ENCODE results near the gene TNS3.

Gene TNS3

DNA sequence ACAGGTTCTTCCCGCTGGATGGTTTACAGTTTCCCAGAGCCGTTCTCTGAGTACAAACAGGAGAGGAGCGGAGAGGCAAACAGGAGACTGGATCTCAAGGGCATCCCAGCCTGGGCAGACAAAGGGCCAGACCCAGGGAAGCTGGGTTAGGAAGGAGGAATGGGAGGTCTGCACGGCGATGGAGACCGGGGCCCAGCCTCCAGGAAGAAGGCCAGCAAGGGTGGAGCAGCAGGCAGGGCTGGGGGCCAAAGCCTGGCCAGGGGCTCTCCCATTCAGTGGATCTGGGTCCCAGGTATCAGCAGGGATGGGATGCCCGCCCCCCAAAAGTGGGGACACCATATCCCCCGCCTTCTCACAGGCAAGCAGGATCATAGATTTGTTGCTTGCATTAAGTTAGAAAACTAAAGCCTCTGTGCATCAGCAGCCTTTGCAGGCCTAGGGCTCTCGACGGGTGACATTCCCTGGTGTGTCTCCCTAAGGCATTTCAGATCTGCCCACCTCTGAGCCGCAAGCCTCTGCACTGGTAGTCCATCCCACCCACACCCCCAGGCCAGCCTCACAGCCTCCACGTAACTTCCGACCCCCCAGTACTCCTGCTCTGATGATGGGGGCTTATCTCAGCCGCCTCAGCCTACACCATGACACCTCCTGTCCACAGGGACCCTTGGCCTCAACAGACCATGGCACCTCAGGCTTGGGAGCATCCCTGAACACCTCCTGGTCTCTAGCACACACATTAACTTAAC is 59.9 kb downstream of the TNS3 start:
- no peak for DNase-seq (ENCODE audit: low read depth)

DNA sequence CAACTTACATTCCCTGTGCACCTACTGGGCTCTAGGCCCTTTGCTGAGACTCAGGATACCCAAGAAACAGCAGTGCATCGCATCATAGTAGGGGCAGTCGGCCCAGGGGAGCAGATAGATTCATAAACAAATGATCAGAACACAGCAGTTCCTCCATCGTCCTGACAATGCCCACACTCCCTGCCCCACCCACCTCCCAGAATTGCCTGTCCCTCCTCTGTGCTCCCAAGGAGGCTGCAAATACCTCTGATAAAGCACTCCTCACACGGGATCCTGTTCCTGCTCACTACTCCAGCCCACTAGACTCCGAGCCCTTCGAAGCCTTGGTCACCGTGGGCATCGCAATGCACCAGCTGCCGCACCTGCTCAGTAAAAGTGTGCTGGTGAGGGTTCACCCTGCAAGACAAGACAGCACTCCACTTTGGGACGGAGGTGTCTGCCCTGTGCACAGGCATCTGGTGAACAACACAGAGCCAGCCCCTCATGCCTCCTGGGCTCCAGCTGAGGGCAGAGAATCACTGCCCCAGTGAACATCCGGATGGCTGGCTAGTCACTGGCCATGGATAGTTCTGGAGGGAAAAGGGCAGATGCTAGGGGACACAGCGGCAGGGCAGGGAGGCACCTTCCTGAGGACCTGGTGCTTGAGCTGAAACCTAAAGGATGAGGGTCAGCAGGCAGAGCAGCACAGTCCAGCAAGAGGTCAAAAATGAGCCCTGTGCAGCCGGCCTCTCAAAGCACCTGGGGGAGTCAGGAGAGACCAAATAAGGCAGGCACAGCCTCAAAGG is 60.7 kb downstream of the TNS3 start:
- no peak for DNase-seq (ENCODE audit: low read depth)

DNA sequence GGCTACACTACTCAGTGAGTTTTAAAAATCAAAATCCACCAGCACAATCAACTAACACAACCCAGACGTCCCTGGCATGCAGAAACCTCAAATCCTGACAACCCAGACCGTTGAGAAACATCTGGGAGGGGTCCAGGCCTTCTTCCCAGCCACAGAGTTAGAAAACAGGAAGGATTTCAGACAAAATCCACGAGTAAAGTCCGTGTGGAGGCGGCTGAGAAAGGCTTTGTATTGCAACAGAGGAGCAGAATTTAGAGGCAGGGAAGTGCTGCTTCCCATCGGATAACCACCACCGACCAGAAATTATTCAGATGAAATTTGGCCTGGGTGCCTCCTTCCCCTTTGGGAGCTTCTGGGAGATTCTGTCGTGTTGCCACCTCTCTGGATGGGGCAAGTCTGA is 61.5 kb downstream of the TNS3 start:
- DNase-seq (ENCODE audit: low read depth), result no peak

DNA sequence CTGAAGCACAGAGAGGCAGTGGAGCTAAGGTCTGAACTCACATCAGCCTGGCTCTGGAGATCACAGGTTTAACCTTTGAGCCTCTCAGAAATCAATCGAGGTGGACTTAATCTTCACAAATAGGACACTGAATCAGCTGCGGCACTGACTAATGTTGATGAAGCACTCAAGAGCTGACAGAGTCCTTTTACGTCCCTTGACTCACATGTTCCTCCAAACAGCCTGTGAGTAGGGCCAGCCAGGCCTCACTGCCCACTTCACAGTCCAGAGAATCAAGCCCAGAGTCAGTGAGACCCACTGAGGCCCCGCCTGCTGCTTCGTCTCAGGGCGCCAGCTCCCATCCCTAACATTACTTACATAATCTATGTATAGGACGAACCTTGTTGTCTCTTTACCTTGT is 63.1 kb downstream of the TNS3 start:
- peak; percentile 74 for DNase-seq (ENCODE audit: low read depth)

DNA sequence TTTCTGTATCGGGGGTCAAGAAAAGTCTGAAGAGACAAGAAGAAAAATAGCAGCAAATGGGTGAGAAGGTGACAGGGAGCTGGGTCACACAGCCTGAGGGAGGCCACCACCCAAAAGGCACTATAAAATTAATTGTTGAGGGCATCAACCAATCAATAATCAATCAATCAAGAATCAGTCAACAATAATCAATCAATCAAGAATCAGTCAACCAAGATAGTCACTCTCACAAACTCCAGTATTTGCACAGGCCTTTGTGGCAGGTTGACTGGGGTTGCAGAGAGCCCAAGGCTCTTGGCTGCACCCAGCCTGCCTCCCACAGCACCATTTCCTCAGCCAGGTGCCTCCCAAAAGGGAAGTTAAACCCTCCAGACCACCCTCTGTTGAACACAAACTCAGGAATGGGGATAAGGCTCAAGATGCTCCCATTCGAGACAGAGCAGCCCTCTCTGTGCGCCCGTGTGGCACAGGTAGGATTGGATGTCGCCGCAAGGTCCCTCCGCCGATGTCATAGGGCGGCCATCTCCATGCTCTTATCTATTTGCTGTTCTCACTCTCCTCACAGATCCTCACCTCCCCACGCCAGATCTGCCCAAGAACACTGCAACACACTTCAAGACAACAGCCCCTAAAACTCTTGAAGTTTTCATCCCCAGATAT is 64.0 kb downstream of the TNS3 start:
- DNase-seq (ENCODE audit: low read depth), result no peak

DNA sequence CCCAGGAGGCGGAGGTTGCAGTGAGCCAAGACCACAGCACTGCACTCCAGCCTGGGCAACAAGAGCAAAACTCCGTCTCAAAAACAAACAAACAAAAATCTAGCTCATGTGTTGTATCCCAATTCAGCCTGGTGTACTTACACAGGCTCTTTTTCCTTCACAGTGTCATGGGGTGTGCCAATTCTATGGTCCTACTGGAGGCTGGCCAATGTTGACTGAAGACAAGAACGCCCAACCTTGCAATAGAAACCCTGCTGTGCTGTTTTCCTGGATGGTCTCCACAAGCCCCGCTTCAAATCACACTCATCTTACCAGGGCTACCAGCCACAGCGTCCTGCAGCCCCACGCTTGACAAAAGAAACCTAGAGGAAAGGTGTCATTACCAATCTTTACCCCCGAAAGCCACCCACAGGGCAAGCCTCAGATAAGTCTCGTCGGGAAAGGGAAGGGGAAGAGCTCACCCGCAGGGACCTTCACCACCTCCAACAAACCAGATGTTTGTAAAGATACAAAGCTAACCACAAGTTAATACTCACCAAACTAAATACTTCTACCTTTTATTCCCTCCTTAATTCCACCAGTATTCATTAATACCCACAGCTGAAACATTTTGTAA is 64.8 kb downstream of the TNS3 start:
- DNase-seq (ENCODE audit: low read depth), result no peak

GRCh38 chr7:47516386-47516785 is 65.5 kb downstream of the TNS3 start:
- no peak for DNase-seq (ENCODE audit: low read depth)

- no peak for DNase-seq (ENCODE audit: low read depth)
These were observed 66.5 kb downstream of the TNS3 start for GRCh38 chr7:47515305-47515834.

DNA sequence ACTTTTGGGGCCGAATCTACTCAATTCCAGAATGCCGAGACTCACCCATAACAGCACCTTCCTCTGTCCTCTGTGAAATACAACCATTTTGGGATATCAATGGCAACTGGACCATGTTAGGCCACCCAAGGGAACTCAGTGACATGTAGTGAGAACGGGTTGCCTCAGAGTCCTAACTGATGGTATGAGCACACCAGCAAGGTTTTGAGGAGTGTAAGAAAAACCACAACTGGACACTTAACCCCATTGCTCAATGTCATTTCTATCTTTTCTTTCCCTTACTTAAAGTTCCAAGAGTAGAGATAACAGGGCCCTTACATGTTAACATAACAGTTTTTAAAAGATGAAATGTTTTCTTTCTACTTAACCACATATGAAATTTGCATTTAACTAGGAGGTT is 67.1 kb downstream of the TNS3 start:
- DNase-seq (ENCODE audit: low read depth), result no peak

DNA sequence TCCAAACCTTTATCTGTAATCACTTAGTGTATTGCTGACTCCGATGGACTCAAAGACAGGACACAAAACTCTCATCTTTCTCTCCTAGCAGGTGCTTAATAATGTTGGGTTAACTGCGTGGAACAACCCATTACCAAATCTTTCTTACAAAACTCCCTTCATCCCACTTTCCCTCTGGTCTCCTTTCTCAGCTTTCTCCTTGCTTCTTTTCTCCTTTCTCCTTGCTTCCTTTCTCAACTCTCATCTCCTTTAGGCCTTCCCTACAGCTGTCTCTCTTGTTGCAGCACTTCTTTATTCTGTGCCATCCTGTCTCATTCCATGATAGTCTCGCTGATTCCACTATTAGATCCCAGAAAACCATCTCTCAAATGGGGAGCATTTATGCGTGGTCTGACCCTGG is 67.5 kb downstream of the TNS3 start:
- no peak for DNase-seq (ENCODE audit: low read depth)

- peak; percentile 73 for DNase-seq (ENCODE audit: low read depth)
These were observed 68.1 kb downstream of the TNS3 start for GRCh38 chr7:47513741-47514241.

GRCh38 chr7:47512481-47513176 is 69.3 kb downstream of the TNS3 start:
- DNase-seq (ENCODE audit: low read depth), result no peak

DNA sequence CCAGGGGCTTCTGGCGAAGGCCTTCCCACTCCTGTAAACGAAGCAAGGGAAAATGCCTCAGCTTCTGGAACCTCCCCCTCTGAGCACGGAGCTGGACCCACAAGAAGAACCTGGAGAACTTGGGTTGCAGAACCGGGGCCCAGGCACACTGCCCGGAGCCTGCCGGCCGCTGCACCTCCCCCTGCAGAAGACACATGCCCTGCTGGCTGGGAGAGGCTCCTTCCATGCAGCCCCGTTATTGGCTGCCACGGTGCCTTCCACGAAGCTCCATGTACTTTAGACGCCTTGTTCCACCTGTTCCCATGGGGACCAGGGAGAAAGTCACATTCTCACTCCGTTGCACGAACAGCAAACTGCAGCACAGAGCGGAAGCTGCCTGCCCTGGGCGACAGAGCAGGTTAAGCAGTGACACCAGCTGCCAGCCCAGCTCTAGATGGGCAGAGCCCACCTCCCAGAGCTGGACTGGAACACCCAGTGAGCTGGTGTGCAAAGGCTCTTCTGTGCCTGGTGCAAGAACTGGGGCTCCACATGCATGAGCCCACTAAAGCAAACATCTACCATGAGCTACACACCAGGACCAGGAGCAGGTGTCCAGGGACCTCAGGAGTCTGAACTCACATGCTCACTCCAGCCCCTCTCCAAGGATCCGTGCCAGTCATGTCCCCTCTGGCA is 70.1 kb downstream of the TNS3 start:
- DNase-seq (ENCODE audit: low read depth), result no peak

DNA sequence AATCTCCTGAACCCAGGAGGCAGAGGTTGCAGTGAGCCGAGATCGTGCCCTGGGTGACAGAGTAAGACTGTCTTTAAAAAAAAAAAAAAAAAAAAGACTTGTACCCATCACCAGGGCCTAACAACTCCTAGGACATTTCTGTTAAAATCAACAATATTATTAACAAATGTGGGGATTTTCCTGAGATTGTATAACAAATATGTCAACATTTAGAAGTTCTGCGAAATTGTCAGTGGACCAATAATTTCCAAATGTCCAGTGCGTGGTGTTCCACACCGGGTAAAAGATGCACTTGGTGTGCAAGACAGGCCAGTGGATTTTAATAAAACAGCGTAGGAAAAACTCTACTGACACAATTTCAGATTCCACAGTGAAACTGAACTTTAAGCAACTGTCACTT is 71.1 kb downstream of the TNS3 start:
- DNase-seq (ENCODE audit: low read depth), result no peak

- no peak for DNase-seq (ENCODE audit: low read depth)
These were observed 71.7 kb downstream of the TNS3 start for GRCh38 chr7:47510192-47510591.

GRCh38 chr7:47509571-47509970 is 72.3 kb downstream of the TNS3 start:
- DNase-seq (ENCODE audit: low read depth), result no peak

DNA sequence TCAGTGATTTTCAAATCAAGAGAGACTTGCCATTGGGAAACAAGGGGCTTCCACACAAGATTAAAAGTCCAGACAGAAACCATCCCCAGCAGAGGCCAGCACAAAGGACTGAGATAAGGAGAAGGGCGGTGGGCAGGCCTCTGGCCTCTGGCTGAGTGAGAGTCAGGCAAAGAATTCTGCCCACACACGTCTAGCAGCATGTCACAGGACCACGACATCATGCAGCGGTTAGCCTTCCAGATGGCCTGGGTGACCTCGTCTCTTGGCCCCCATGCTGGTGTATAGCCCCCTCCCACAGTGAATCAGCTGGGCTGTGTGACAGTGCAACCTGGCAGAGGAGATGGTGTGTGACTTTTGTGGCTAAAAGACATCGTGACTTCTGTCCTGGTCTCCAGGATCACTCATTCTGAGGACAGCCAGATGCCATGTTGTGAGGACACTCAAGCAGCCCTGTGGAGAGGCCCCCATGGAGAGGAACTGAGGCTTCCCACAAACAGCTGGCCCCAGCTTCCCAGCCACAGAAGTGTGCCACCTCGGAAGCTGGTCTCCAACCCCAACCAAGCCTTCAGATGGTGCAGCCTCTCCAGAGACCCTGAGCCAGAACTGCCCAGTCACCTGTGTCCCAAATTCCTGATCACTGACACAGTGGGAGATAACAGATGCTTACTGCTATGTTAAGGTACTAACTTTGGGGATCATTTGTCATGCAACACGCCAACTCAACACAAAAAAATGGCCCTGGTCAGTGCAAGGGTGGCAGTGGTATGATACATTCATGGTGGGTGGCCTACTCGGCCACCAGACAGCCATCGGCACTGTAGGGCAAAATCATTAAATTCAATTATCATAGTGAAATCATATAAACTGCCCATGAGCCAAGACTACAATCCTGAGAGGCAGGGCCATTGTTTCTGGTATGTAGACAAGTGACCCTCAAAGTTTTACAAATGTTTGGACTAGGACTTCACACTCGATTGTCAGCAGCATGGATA is 73.2 kb downstream of the TNS3 start:
- no peak for DNase-seq (ENCODE audit: low read depth)

GRCh38 chr7:47507522-47507921 is 74.4 kb downstream of the TNS3 start:
- DNase-seq (ENCODE audit: low read depth), result no peak
